ENCODE results near the gene NIP7. TPM values are rescaled to one million over a fixed set of nuclear protein-coding genes. Genes with fewer than 3 reads are reported as not detected.

Gene NIP7
- total RNA-seq, 2 experiments from 2014 or later, result 39.1 to 41.3 TPM

GRCh38 chr16:69371564-69371963 is 32.0 kb downstream of the NIP7 start:
- Mint-ChIP-seq H3K36me3 (ENCODE audit: low read depth) (peaks cover 53% of the 10 kb centered on the region), H3K4me1 (peaks cover 12% of the 10 kb centered on the region), H3K4me3 (no peak overlapping the region), H3K27ac (no peak overlapping the region), H3K27me3 (no peaks in the 10 kb centered on the region), H3K9me3 (ENCODE audit: low read depth) (no peaks in the 10 kb centered on the region)
- intact Hi-C loops (cut with DNase I, micrococcal nuclease), result no loop called here
- ATAC-seq (no peak), DNase-seq (no peak)
- ChIA-PET POLR2A (no interaction called here), CTCF (no interaction called here)

- ATAC-seq, result no peak
- H3K27ac Mint-ChIP-seq, result peak overlapping the region; percentile 23
- peaks cover 9% of the 10 kb centered on the region for H3K4me1 Mint-ChIP-seq
- ChIA-PET CTCF (interaction anchor here (1.9 kb wide), 1 partner anchor 33 kb away, joined by 4 read pairs; the partner anchor contains the start of gene NIP7), POLR2A (interaction anchor here (0.5 to 0.6 kb wide), 2 partner anchors 12 to 368 kb away, joined by 3 to 5 read pairs; no protein-coding TSS in a partner anchor)
- H3K27me3 Mint-ChIP-seq, result no peaks in the 10 kb centered on the region
- H3K9me3 Mint-ChIP-seq (ENCODE audit: low read depth), result no peaks in the 10 kb centered on the region
- H3K4me3 Mint-ChIP-seq, result no peak overlapping the region
- intact Hi-C loops (cut with DNase I, micrococcal nuclease), result no loop called here
- H3K36me3 Mint-ChIP-seq (ENCODE audit: low read depth), result peaks cover 46% of the 10 kb centered on the region
- DNase-seq, result no peak
Observed at GRCh38 chr16:69373019-69373418, 33.4 kb downstream of the NIP7 start.

- ChIA-PET POLR2A (no interaction called here), CTCF (interaction anchor here (0.7 to 1.7 kb wide), 3 partner anchors 20 to 378 kb away, joined by 3 to 5 read pairs (median 3); partner anchors contain the start of gene NOB1)
- peaks cover 53% of the 10 kb centered on the region for H3K36me3 Mint-ChIP-seq (ENCODE audit: low read depth)
- H3K27me3 Mint-ChIP-seq, result no peaks in the 10 kb centered on the region
- DNase-seq, result no peak
- ATAC-seq, result no peak
- H3K9me3 Mint-ChIP-seq (ENCODE audit: low read depth), result no peaks in the 10 kb centered on the region
- intact Hi-C loops (cut with DNase I, micrococcal nuclease), result no loop called here
- H3K4me1 Mint-ChIP-seq, result peaks cover 30% of the 10 kb centered on the region
- no peak overlapping the region for H3K27ac Mint-ChIP-seq
- no peak overlapping the region for H3K4me3 Mint-ChIP-seq
Observed at GRCh38 chr16:69376393-69377059, 37.0 kb downstream of the NIP7 start.

- CTCF ChIA-PET, result interaction anchor here (0.5 to 0.7 kb wide), 2 partner anchors 90 to 400 kb away, joined by 3 read pairs; no protein-coding TSS in a partner anchor
- Mint-ChIP-seq H3K9me3 (ENCODE audit: low read depth) (no peaks in the 10 kb centered on the region), H3K36me3 (ENCODE audit: low read depth) (peaks cover 58% of the 10 kb centered on the region), H3K27me3 (no peaks in the 10 kb centered on the region), H3K4me3 (no peak overlapping the region), H3K4me1 (peaks cover 43% of the 10 kb centered on the region), H3K27ac (peak overlapping the region; percentile 85)
- no peak for ATAC-seq
- intact Hi-C loops (cut with DNase I, micrococcal nuclease), result no loop called here
- POLR2A ChIA-PET, result no interaction called here
- no peak for DNase-seq
Observed at GRCh38 chr16:69378036-69378435, 38.5 kb downstream of the NIP7 start.

GRCh38 chr16:69378760-69379159 is 39.2 kb downstream of the NIP7 start:
- Mint-ChIP-seq H3K27ac (peak overlapping the region; percentile 85), H3K4me3 (no peak overlapping the region), H3K9me3 (ENCODE audit: low read depth) (no peaks in the 10 kb centered on the region), H3K27me3 (no peaks in the 10 kb centered on the region), H3K36me3 (ENCODE audit: low read depth) (peaks cover 63% of the 10 kb centered on the region), H3K4me1 (peaks cover 46% of the 10 kb centered on the region)
- intact Hi-C loops (cut with DNase I, micrococcal nuclease), result no loop called here
- CTCF ChIA-PET, result interaction anchor here (0.9 kb wide), 1 partner anchor 75 kb away, joined by 3 read pairs; no protein-coding TSS in a partner anchor
- POLR2A ChIA-PET, result interaction anchor here (0.6 kb wide), 2 partner anchors 182 to 282 kb away, joined by 3 read pairs; no protein-coding TSS in a partner anchor
- DNase-seq (no peak), ATAC-seq (no peak)

- Mint-ChIP-seq H3K36me3 (ENCODE audit: low read depth) (peaks cover 69% of the 10 kb centered on the region), H3K4me3 (no peak overlapping the region), H3K27me3 (no peaks in the 10 kb centered on the region), H3K4me1 (peaks cover 56% of the 10 kb centered on the region), H3K27ac (peak overlapping the region; percentile 42), H3K9me3 (ENCODE audit: low read depth) (no peaks in the 10 kb centered on the region)
- intact Hi-C loops (cut with DNase I, micrococcal nuclease), result no loop called here
- ChIA-PET CTCF (interaction anchor here (0.6 to 2.7 kb wide), 3 partner anchors 15 to 373 kb away, joined by 3 to 15 read pairs (median 4); partner anchors contain the start of gene NOB1), POLR2A (interaction anchor here (0.6 kb wide), 2 partner anchors 36 to 138 kb away, joined by 3 to 4 read pairs; no protein-coding TSS in a partner anchor)
- DNase-seq, result no peak
- ATAC-seq, result no peak
Observed at GRCh38 chr16:69381231-69381630, 41.7 kb downstream of the NIP7 start.

GRCh38 chr16:69382421-69382820 is 42.8 kb downstream of the NIP7 start:
- Mint-ChIP-seq H3K9me3 (ENCODE audit: low read depth) (no peaks in the 10 kb centered on the region), H3K27ac (peak overlapping the region; percentile 83), H3K4me1 (peaks cover 56% of the 10 kb centered on the region), H3K36me3 (ENCODE audit: low read depth) (peaks cover 65% of the 10 kb centered on the region), H3K27me3 (no peaks in the 10 kb centered on the region), H3K4me3 (no peak overlapping the region)
- intact Hi-C loops (cut with DNase I, micrococcal nuclease), result no loop called here
- ChIA-PET CTCF (interaction anchor here (0.9 to 2.7 kb wide), 6 partner anchors 11 to 187 kb away, joined by 3 to 15 read pairs (median 4); no protein-coding TSS in a partner anchor), POLR2A (interaction anchor here (0.7 to 0.8 kb wide), 2 partner anchors 42 kb away, joined by 3 to 5 read pairs; no protein-coding TSS in a partner anchor)
- DNase-seq (peak; percentile 20), ATAC-seq (no peak)

- H3K36me3 Mint-ChIP-seq (ENCODE audit: low read depth), result peaks cover 44% of the 10 kb centered on the region
- intact Hi-C loops (cut with DNase I, micrococcal nuclease), result loop anchor here (1.0 to 2.0 kb wide), 8 partner anchors 46 to 542 kb away; partner anchors contain the start of genes COG8 (in 2 of the 2), NIP7 (in 2 of the 2), CHTF8 (in 1 of the 2) and PDF (in 1 of the 2)
Observed at GRCh38 chr16:69384974-69385373, 45.4 kb downstream of the NIP7 start.

GRCh38 chr16:69386596-69386995 is 47.0 kb downstream of the NIP7 start:
- Mint-ChIP-seq H3K4me1 (peaks cover 29% of the 10 kb centered on the region), H3K4me3 (peak overlapping the region; percentile 100), H3K36me3 (ENCODE audit: low read depth) (peaks cover 30% of the 10 kb centered on the region), H3K9me3 (ENCODE audit: low read depth) (no peaks in the 10 kb centered on the region), H3K27me3 (no peaks in the 10 kb centered on the region), H3K27ac (peak overlapping the region; percentile 55)
- no peak for DNase-seq
- intact Hi-C loops (cut with DNase I, micrococcal nuclease), result loop anchor here (1.0 to 2.0 kb wide), 5 partner anchors 38 to 728 kb away; partner anchors contain the start of genes CYB5B (in 2 of the 2), NFAT5 (in 1 of the 2), NQO1 (in 1 of the 2) and PDPR (in 1 of the 2)
- ChIA-PET POLR2A (interaction anchor here (0.8 to 0.9 kb wide), 2 partner anchors 110 to 1137 kb away, joined by 3 to 9 read pairs; partner anchors contain the start of gene COG4), CTCF (interaction anchor here (0.6 to 1.5 kb wide), 3 partner anchors 9 to 367 kb away, joined by 3 to 12 read pairs (median 5); no protein-coding TSS in a partner anchor)
- ATAC-seq, result no peak

More at GRCh38 chr16:69384974-69385373, 45.4 kb downstream of the NIP7 start:
- DNase-seq (no peak), ATAC-seq (no peak)
- H3K9me3 Mint-ChIP-seq (ENCODE audit: low read depth), result no peaks in the 10 kb centered on the region
- H3K27me3 Mint-ChIP-seq, result no peaks in the 10 kb centered on the region
- H3K4me1 Mint-ChIP-seq, result peaks cover 37% of the 10 kb centered on the region
- ChIA-PET CTCF (interaction anchor here (1.3 to 2.2 kb wide), 5 partner anchors 11 to 370 kb away, joined by 4 to 11 read pairs (median 7); partner anchors contain the start of genes COG8, NIP7 and NOB1), POLR2A (no interaction called here)
- H3K27ac Mint-ChIP-seq, result peak overlapping the region; percentile 99
- H3K4me3 Mint-ChIP-seq, result peak overlapping the region; percentile 100

Measured in activated CD4-positive, alpha-beta T cell treated with anti-CD3 and anti-CD28 coated beads for 36 hours (primary cell).